B cell (primary cell): Measurements from ENCODE around the gene SERPINF2. TPM values are rescaled to one million over a fixed set of nuclear protein-coding genes. Genes with fewer than 3 reads are reported as not detected.

Source experiments
- ATAC-seq: fragments of 200-7000 bp; cut with Tn5 transposase; one replicate; pipeline ENCODE4 v1.10.0; 2021; ENCODE audit warnings: low read depth, mild to moderate bottlenecking, moderate number of reproducible peaks, moderate library complexity
- CTCF ChIA-PET: fragments of 350-600 bp; sonication (Branson Sonifier 250); formaldehyde crosslinking; loops from one replicate; lab custom pipeline; 2021; ENCODE audit warnings: antibody characterized with exemption, inconsistent platforms; lab: Charles Lee
- POLR2A ChIA-PET: fragments of 350-600 bp; sonication (Branson Sonifier 250); formaldehyde crosslinking; loops from one replicate; lab custom pipeline; 2021; ENCODE audit warnings: antibody characterized with exemption; lab: Charles Lee
- DNase-seq: peaks from one replicate; pipeline ENCODE4 v3.0.0; 2013
- H2AFZ ChIP-seq: 2 replicates; pipeline ENCODE4 v1.6.1; 2012; ENCODE audit warnings: mild to moderate bottlenecking, low read depth, low read length; ENCODE audit not compliant: insufficient read depth, poor library complexity, severe bottlenecking
- H3K27ac ChIP-seq, 2 donors: 1 replicate in 1 of 2; 2 replicates in 1 of 2; pipeline ENCODE4 v1.5.1; 2012 to 2013; ENCODE audit warnings: low read length in 2 of 2, mild to moderate bottlenecking in 2 of 2, moderate library complexity in 1 of 2
- H3K27me3 ChIP-seq, 4 experiments: fragments of 200-600 bp in 1 of 4; sonication (generic) in 1 of 4; replicated peaks in 1 of 4; 1 replicate in 2 of 4; 2 replicates in 2 of 4; pipeline versions ENCODE4 v1.6.1 to v1.7.0; 2013 to 2016; ENCODE audit warnings: low read length in 3 of 4, mild to moderate bottlenecking in 2 of 4, mixed read lengths in 1 of 4, moderate library complexity in 1 of 4; ENCODE audit not compliant: insufficient read depth in 4 of 4, control insufficient read depth in 3 of 4; ENCODE audit errors: control extremely low read depth in 1 of 4
- H3K36me3 ChIP-seq, 2 experiments: replicated peaks in 1 of 2; 1 replicate in 1 of 2; 2 replicates in 1 of 2; pipeline versions ENCODE4 v1.6.1 to v1.7.1; 2013; ENCODE audit warnings: low read length in 1 of 2; ENCODE audit not compliant: insufficient read depth in 2 of 2, control insufficient read depth in 1 of 2; ENCODE audit errors: control extremely low read depth in 1 of 2, extremely low read depth in 1 of 2
- H3K4me1 ChIP-seq, 2 donors: fragments of 200-600 bp in 1 of 2; sonication (generic) in 1 of 2; 1 replicate in 1 of 2; 2 replicates in 1 of 2; pipeline versions ENCODE4 v1.5.1 to v1.6.1; 2013 to 2017; ENCODE audit warnings: low read length in 2 of 2; ENCODE audit not compliant: control insufficient read depth in 2 of 2, insufficient read depth in 2 of 2
- H3K4me2 ChIP-seq: replicated peaks from 2 replicates; pipeline ENCODE3; 2012; ENCODE audit warnings: mild to moderate bottlenecking, low read depth, low read length; ENCODE audit not compliant: poor library complexity, severe bottlenecking
- H3K4me3 ChIP-seq, 5 experiments: fragments of 200-600 bp in 1 of 5; sonication (generic) in 1 of 5; 1 replicate in 3 of 5; 2 replicates in 2 of 5; pipeline versions ENCODE4 v1.5.1 to v1.7.0; 2011 to 2016; ENCODE audit warnings: low read length in 4 of 5, mild to moderate bottlenecking in 4 of 5, low read depth in 2 of 5, control low read depth in 1 of 5, moderate library complexity in 1 of 5; ENCODE audit not compliant: insufficient read depth in 1 of 5; ENCODE audit errors: control extremely low read depth in 1 of 5, extremely low read depth in 1 of 5
- H3K79me2 ChIP-seq: fragments of 200-600 bp; sonication (generic); one replicate; pipeline ENCODE4 v1.6.0; 2016; ENCODE audit warnings: low read length; ENCODE audit not compliant: control insufficient read depth, insufficient read depth
- H3K9ac ChIP-seq: fragments of 200-600 bp; sonication (generic); 2 replicates; pipeline ENCODE4 v1.6.1; 2017; ENCODE audit warnings: mild to moderate bottlenecking, low read length, moderate library complexity
- H3K9me3 ChIP-seq, 3 donors: one replicate each; pipeline versions ENCODE4 v1.6.1 to v1.7.1; 2013; ENCODE audit warnings: low read length in 2 of 3; ENCODE audit not compliant: control insufficient read depth in 2 of 3, insufficient read depth in 1 of 3; ENCODE audit errors: control extremely low read depth in 1 of 3
- H4K20me1 ChIP-seq: 2 replicates; pipeline ENCODE4 v1.6.0; 2012; ENCODE audit warnings: mild to moderate bottlenecking, low read length; ENCODE audit not compliant: insufficient read depth, control insufficient read depth, poor library complexity, severe bottlenecking
- H3K27ac Mint-ChIP-seq: one replicate; pipeline ENCODE4 v1.8.0; 2021; ENCODE audit warnings: mixed read lengths
- H3K27me3 Mint-ChIP-seq: one replicate; pipeline ENCODE4 v1.8.0; 2021; ENCODE audit warnings: mixed read lengths
- H3K4me1 Mint-ChIP-seq: one replicate; pipeline ENCODE4 v1.8.0; 2021; ENCODE audit warnings: mixed read lengths
- H3K4me3 Mint-ChIP-seq: one replicate; pipeline ENCODE4 v1.8.0; 2021; ENCODE audit warnings: mixed read lengths
- H3K9me3 Mint-ChIP-seq: one replicate; pipeline ENCODE4 v1.8.0; 2022; ENCODE audit warnings: mixed read lengths; ENCODE audit not compliant: insufficient read depth
- CTCF ChIP-seq: fragments of 200-600 bp; IDR thresholded peaks from one replicate; pipeline ENCODE4 v1.8.0; 2022; ENCODE audit warnings: antibody characterized with exemption, mild to moderate bottlenecking
- EZH2 ChIP-seq: IDR thresholded peaks from 2 replicates; pipeline ENCODE4 v1.6.1; 2012; ENCODE audit warnings: borderline replicate concordance, low read depth, mild to moderate bottlenecking, moderate library complexity, low read length; ENCODE audit not compliant: insufficient read depth, poor library complexity, severe bottlenecking
- WGBS: methylation state at CpG from one replicate; pipeline ENCODE4 v1.1.5; 2013; ENCODE audit warnings: missing lambda C conversion rate; ENCODE audit not compliant: insufficient coverage; 5-methylcytosine and 5-hydroxymethylcytosine counted together
- intact Hi-C: fragments of 100-400 bp; cut with micrococcal nuclease; formaldehyde crosslinking; loops from one replicate; pipeline ENCODE4 v1.10.0; 2022
- polyA plus RNA-seq: library from polyadenylated mRNA; depleted of rRNA; stranded (reverse); fragments of >200 nt; gene quantifications from 2 replicates; pipeline ENCODE4 v1.2.3, GENCODE V29; 2012
- total RNA-seq, 2 donors: library from RNA; stranded (reverse); fragments of 120-200 nt in 1 of 2; gene quantifications; 1 replicate in 1 of 2; 2 replicates in 1 of 2; pipeline versions ENCODE4 v1.2.3 to v1.2.4, GENCODE V29; 2013 to 2022

Gene SERPINF2
- total and polyA plus RNA-seq, 2 donors (not counting 1 experiment from before 2014, with no cell fraction given) = 0.97 to 3.9 TPM

GRCh38 chr17:1712271-1712670 is 30.4 kb upstream of the SERPINF2 start:
- ChIA-PET POLR2A (interaction anchor here (0.6 kb wide), 1 partner anchor 57 kb away, joined by 4 read pairs; no protein-coding TSS in a partner anchor), CTCF (interaction anchor here (1.0 to 1.6 kb wide), 3 partner anchors 9 to 153 kb away, joined by 3 to 5 read pairs (median 5); no protein-coding TSS in a partner anchor)
- Histone ChIP-seq H2AFZ (no peak overlapping the region), H3K79me2 (no peaks in the 10 kb centered on the region), H3K36me3 (no peaks in the 10 kb centered on the region), H3K4me2 (no peak overlapping the region), H4K20me1 (peaks cover 14% of the 10 kb centered on the region), H3K27ac (no peak overlapping the region), H3K27me3 (peaks cover 0 to 66% (median 28%) of the 10 kb centered on the region in 4 experiments), H3K4me1 (peaks cover 33 to 41% of the 10 kb centered on the region in 2 donors), H3K9me3 (peaks cover 0 to 13% (median 0%) of the 10 kb centered on the region in 3 donors), H3K4me3 (no peak overlapping the region), H3K9ac (no peak overlapping the region)
- ATAC-seq = no peak
- no peak for TF ChIP-seq CTCF
- TF ChIP-seq EZH2 = no peak
- Mint-ChIP-seq H3K9me3 (no peaks in the 10 kb centered on the region), H3K4me1 (peaks cover 27% of the 10 kb centered on the region), H3K27me3 (peaks cover 49% of the 10 kb centered on the region), H3K4me3 (peak overlapping the region; percentile 9), H3K27ac (no peak overlapping the region)
- intact Hi-C loops = no loop called here
- DNase-seq = no peak
- WGBS = 94% methylated on average over 5 of the region's 8 CpGs

GRCh38 chr17:1713160-1713877 is 29.4 kb upstream of the SERPINF2 start:
- Histone ChIP-seq H3K4me2 (no peak overlapping the region), H3K79me2 (no peaks in the 10 kb centered on the region), H3K4me3 (no peak overlapping the region), H3K9me3 (peaks cover 0 to 7% (median 0%) of the 10 kb centered on the region in 3 donors), H2AFZ (no peak overlapping the region), H3K4me1 (peaks cover 39 to 47% of the 10 kb centered on the region in 2 donors), H4K20me1 (peaks cover 14% of the 10 kb centered on the region), H3K36me3 (no peaks in the 10 kb centered on the region), H3K9ac (no peak overlapping the region), H3K27ac (no peak overlapping the region), H3K27me3 (peaks cover 0 to 56% (median 18%) of the 10 kb centered on the region in 4 experiments)
- DNase-seq (no peak), ATAC-seq (no peak)
- WGBS = 54% methylated on average over 4 of the region's 10 CpGs
- no peak overlapping the region for H3K27ac Mint-ChIP-seq
- ChIA-PET CTCF (interaction anchor here (0.6 to 2.7 kb wide), 15 partner anchors 8 to 168 kb away, joined by 3 to 24 read pairs (median 3); partner anchors contain the start of genes RILP, RPA1 and SMYD4), POLR2A (interaction anchor here (0.5 to 1.5 kb wide), 2 partner anchors 10 to 685 kb away, joined by 8 read pairs; no protein-coding TSS in a partner anchor)
- H3K27me3 Mint-ChIP-seq = peaks cover 41% of the 10 kb centered on the region
- intact Hi-C loops = no loop called here
- H3K4me1 Mint-ChIP-seq = peaks cover 34% of the 10 kb centered on the region
- TF ChIP-seq EZH2 = no peak
- TF ChIP-seq CTCF = no peak
- H3K4me3 Mint-ChIP-seq = peak overlapping the region; percentile 73
- no peaks in the 10 kb centered on the region for H3K9me3 Mint-ChIP-seq
